IPS-18c (cell line): ENCODE data around the gene TMEM116.
"Not testable (repeated sequence)": the region's sequence is repeated elsewhere in the genome, so short reads cannot be mapped to it uniquely, and the experiment has no call there.

Experiments
- H3K4me3 ChIP-seq: 2 replicates; pipeline ENCODE4 v1.7.0; 2013; ENCODE audit warnings: low read depth, mild to moderate bottlenecking, low read length, moderate library complexity; ENCODE audit not compliant: insufficient read depth
- H3K9me3 ChIP-seq: one replicate; pipeline ENCODE4 v1.6.1; 2013; ENCODE audit warnings: mild to moderate bottlenecking, low read length, moderate library complexity; ENCODE audit not compliant: control insufficient read depth, insufficient read depth

Gene TMEM116

GRCh38 chr12:111950961-111951676, 61.8 kb downstream of the TMEM116 start:
- not testable (repeated sequence) for H3K9me3 ChIP-seq, H3K4me3 ChIP-seq

GRCh38 chr12:111943929-111944328, 69.0 kb downstream of the TMEM116 start:
- Histone ChIP-seq H3K9me3 (no peaks in the 10 kb centered on the region), H3K4me3 (no peak overlapping the region)

- Histone ChIP-seq H3K9me3 (no peaks in the 10 kb centered on the region), H3K4me3 (no peak overlapping the region)
Measured at GRCh38 chr12:111942557-111942956, 70.4 kb downstream of the TMEM116 start.

- no peaks in the 10 kb centered on the region for H3K9me3 ChIP-seq
- no peak overlapping the region for H3K4me3 ChIP-seq
Measured at GRCh38 chr12:111937429-111937828, 75.5 kb downstream of the TMEM116 start.

GRCh38 chr12:111936869-111937268, 76.1 kb downstream of the TMEM116 start:
- H3K4me3 ChIP-seq, result no peak overlapping the region
- H3K9me3 ChIP-seq, result no peaks in the 10 kb centered on the region

- no peak overlapping the region for H3K4me3 ChIP-seq
- H3K9me3 ChIP-seq, result no peaks in the 10 kb centered on the region
Measured at GRCh38 chr12:111932241-111932640, 80.7 kb downstream of the TMEM116 start.

- Histone ChIP-seq H3K9me3 (no peaks in the 10 kb centered on the region), H3K4me3 (no peak overlapping the region)
Measured at GRCh38 chr12:111927346-111927745, 85.6 kb downstream of the TMEM116 start.

- H3K9me3 ChIP-seq, result no peaks in the 10 kb centered on the region
- no peak overlapping the region for H3K4me3 ChIP-seq
Measured at GRCh38 chr12:111926631-111927030, 86.3 kb downstream of the TMEM116 start.

- Histone ChIP-seq H3K9me3 (no peaks in the 10 kb centered on the region), H3K4me3 (no peak overlapping the region)
Measured at GRCh38 chr12:111925171-111925570, 87.8 kb downstream of the TMEM116 start.

GRCh38 chr12:111907740-111908139, 105.2 kb downstream of the TMEM116 start:
- no peak overlapping the region for H3K4me3 ChIP-seq
- no peaks in the 10 kb centered on the region for H3K9me3 ChIP-seq

GRCh38 chr12:111905502-111905901, 107.5 kb downstream of the TMEM116 start:
- no peaks in the 10 kb centered on the region for H3K9me3 ChIP-seq
- H3K4me3 ChIP-seq, result no peak overlapping the region

GRCh38 chr12:111904446-111904975, 108.5 kb downstream of the TMEM116 start:
- Histone ChIP-seq H3K4me3 (no peak overlapping the region), H3K9me3 (no peaks in the 10 kb centered on the region)

- Histone ChIP-seq H3K4me3 (no peak overlapping the region), H3K9me3 (no peaks in the 10 kb centered on the region)
Measured at GRCh38 chr12:111901182-111901581, 111.8 kb downstream of the TMEM116 start.

GRCh38 chr12:111894556-111894955, 118.4 kb downstream of the TMEM116 start:
- Histone ChIP-seq H3K9me3 (no peaks in the 10 kb centered on the region), H3K4me3 (no peak overlapping the region)

- H3K4me3 ChIP-seq, result no peak overlapping the region
- no peaks in the 10 kb centered on the region for H3K9me3 ChIP-seq
Measured at GRCh38 chr12:111893287-111893686, 119.7 kb downstream of the TMEM116 start.

- Histone ChIP-seq H3K4me3 (no peak overlapping the region), H3K9me3 (no peaks in the 10 kb centered on the region)
Measured at GRCh38 chr12:111887926-111888745, 124.8 kb downstream of the TMEM116 start.

GRCh38 chr12:111886662-111887545, 126.1 kb downstream of the TMEM116 start:
- no peaks in the 10 kb centered on the region for H3K9me3 ChIP-seq
- H3K4me3 ChIP-seq, result no peak overlapping the region
